ENCODE measurements around the gene CDC42BPG. TPM values are rescaled to one million over a fixed set of nuclear protein-coding genes. Genes with fewer than 3 reads are reported as not detected.

Gene CDC42BPG
- total and polyA plus RNA-seq, 10 of the 15 experiments (the other 5 are each of a cell fraction or from before 2014, with no cell fraction given): 0.02 to 1.3 (median 0.09) TPM; not detected in 1

- TF ChIP-seq ATF2 (IDR thresholded peaks at IDR 0.05; ENCODE audit: low read length): no peak
- TF ChIP-seq STAT1 (conservative IDR thresholded peaks at IDR 0.05): no peak
- no peak for TF ChIP-seq RCOR1 (conservative IDR thresholded peaks at IDR 0.05; ENCODE audit: low read depth, low read length)
- no peak for TF ChIP-seq CUX1 (IDR thresholded peaks at IDR 0.05; ENCODE audit: insufficient replicate concordance, low read depth, low read length)
- TF ChIP-seq HCFC1 (IDR thresholded peaks at IDR 0.05; ENCODE audit: low read length): no peak
- TF ChIP-seq MTA2 (IDR thresholded peaks at IDR 0.05; ENCODE audit: low read depth): no peak
- TF ChIP-seq ZBTB11 (CRISPR knock-in tag; IDR thresholded peaks at IDR 0.05): no peak
- no peak for TF ChIP-seq CHD1 (IDR thresholded peaks at IDR 0.05; ENCODE audit: low read depth, low read length)
- TF ChIP-seq JUND (IDR thresholded peaks at IDR 0.05; ENCODE audit: low read depth, low read length): no peak
- TF ChIP-seq ZNF592 (IDR thresholded peaks at IDR 0.05): no peak; the same call in 1 of the 2 replicates
- TF ChIP-seq NFXL1 (IDR thresholded peaks at IDR 0.05; ENCODE audit: borderline replicate concordance): no peak
- no peak for TF ChIP-seq ZNF24 (IDR thresholded peaks at IDR 0.05)
- TF ChIP-seq HDAC6 (IDR thresholded peaks at IDR 0.05; ENCODE audit: unreplicated experiment): no peak
- TF ChIP-seq KLF5 (IDR thresholded peaks at IDR 0.05; ENCODE audit: partially characterized antibody): peak; percentile 74
- no peak for TF ChIP-seq CBFB (IDR thresholded peaks at IDR 0.05; ENCODE audit: low read depth)
- no peak for TF ChIP-seq TARDBP (IDR thresholded peaks at IDR 0.05; ENCODE audit: borderline replicate concordance)
Observed at GRCh38 chr11:64887757-64888405, 43.4 kb upstream of the CDC42BPG start (continued).
